HEK293 (cell line): Measurements from ENCODE around the gene CYS1.

Source experiments
- CTCF ChIP-seq: fragments of 450-650 bp; formaldehyde crosslinking; IDR thresholded peaks from 2 replicates; pipeline ENCODE4 v1.5.1; 2016; ENCODE audit warnings: missing biosample characterization, missing genetic modification characterization
- MYNN ChIP-seq: fragments of 450-650 bp; formaldehyde crosslinking; IDR thresholded peaks from 2 replicates; pipeline ENCODE4 v1.5.1; 2016; ENCODE audit warnings: missing biosample characterization, missing genetic modification characterization, borderline replicate concordance
- ZBTB10 ChIP-seq: fragments of 450-650 bp; formaldehyde crosslinking; IDR thresholded peaks from 2 replicates; pipeline ENCODE4 v1.5.1; 2016; ENCODE audit warnings: missing biosample characterization, missing genetic modification characterization
- ZBTB26 ChIP-seq: fragments of 450-650 bp; formaldehyde crosslinking; optimal IDR thresholded peaks from 2 replicates; pipeline ENCODE3; 2016; ENCODE audit warnings: missing biosample characterization, mild to moderate bottlenecking, missing genetic modification characterization
- ZFP69B ChIP-seq: fragments of 450-650 bp; formaldehyde crosslinking; IDR thresholded peaks from 2 replicates; pipeline ENCODE4 v1.5.1; 2016; ENCODE audit warnings: missing biosample characterization, missing genetic modification characterization
- ZNF18 ChIP-seq: fragments of 450-650 bp; formaldehyde crosslinking; IDR thresholded peaks from 2 replicates; pipeline ENCODE4 v1.5.1; 2016; ENCODE audit warnings: missing biosample characterization, missing genetic modification characterization
- ZNF2 ChIP-seq: fragments of 450-650 bp; formaldehyde crosslinking; IDR thresholded peaks from 2 replicates; pipeline ENCODE4 v1.5.1; 2016; ENCODE audit warnings: missing biosample characterization, missing genetic modification characterization
- ZNF214 ChIP-seq: fragments of 450-650 bp; formaldehyde crosslinking; IDR thresholded peaks from 2 replicates; pipeline ENCODE4 v1.5.1; 2017; ENCODE audit warnings: missing biosample characterization, mild to moderate bottlenecking, missing genetic modification characterization, borderline replicate concordance
- ZNF426 ChIP-seq: fragments of 450-650 bp; formaldehyde crosslinking; IDR thresholded peaks from 2 replicates; pipeline ENCODE4 v1.5.1; 2017; ENCODE audit warnings: missing biosample characterization, missing genetic modification characterization, mild to moderate bottlenecking, inconsistent platforms, moderate library complexity
- ZNF529 ChIP-seq: fragments of 450-650 bp; formaldehyde crosslinking; IDR thresholded peaks from 2 replicates; pipeline ENCODE4 v1.5.1; 2017; ENCODE audit warnings: missing genetic modification characterization, missing biosample characterization; ENCODE audit not compliant: insufficient replicate concordance
- ZNF549 ChIP-seq: fragments of 450-650 bp; IDR thresholded peaks from 2 replicates; pipeline ENCODE4 v1.5.1; 2018; ENCODE audit warnings: missing biosample characterization, missing genetic modification characterization, mild to moderate bottlenecking, inconsistent platforms, moderate library complexity
- ZNF621 ChIP-seq: fragments of 450-650 bp; formaldehyde crosslinking; IDR thresholded peaks from 2 replicates; pipeline ENCODE4 v1.5.1; 2017; ENCODE audit warnings: missing biosample characterization, missing genetic modification characterization
- ZNF768 ChIP-seq: fragments of 450-650 bp; formaldehyde crosslinking; IDR thresholded peaks from 2 replicates; pipeline ENCODE4 v1.5.1; 2018; ENCODE audit warnings: missing biosample characterization, mild to moderate bottlenecking, missing genetic modification characterization

- no peak for TF ChIP-seq ZFP69B (tag by site-specific recombination)
- TF ChIP-seq ZNF18 (tag by site-specific recombination): no peak
- TF ChIP-seq ZNF621 (tag by site-specific recombination): no peak
- no peak for TF ChIP-seq ZNF426 (tag by site-specific recombination)
- TF ChIP-seq ZNF214 (tag by site-specific recombination): no peak
- TF ChIP-seq ZNF549 (tag by site-specific recombination): no peak
- TF ChIP-seq ZBTB10 (tag by site-specific recombination): no peak
- no peak for TF ChIP-seq ZBTB26 (tag by site-specific recombination)
- TF ChIP-seq CTCF: no peak
- no peak for TF ChIP-seq MYNN (tag by site-specific recombination)
- no peak for TF ChIP-seq ZNF529 (tag by site-specific recombination)
- no peak for TF ChIP-seq ZNF2 (tag by site-specific recombination)
- peak; percentile 81 for TF ChIP-seq ZNF768 (tag by site-specific recombination)
These were observed 45.2 kb downstream of the CYS1 start for GRCh38 chr2:10035053-10035422.
